Gastroesophageal sphincter (tissue), 3 donors: ENCODE results near the gene NUDT16L1.

Experiments used
- CTCF ChIP-seq, 4 experiments: fragments of 200-600 bp in 2 of 4; fragments of 450-650 bp in 2 of 4; sonication (generic) in 1 of 4; IDR thresholded peaks; one replicate each; pipeline ENCODE4 v1.5.1; 2017 to 2019; ENCODE audit warnings: antibody characterized with exemption in 4 of 4, mild to moderate bottlenecking in 2 of 4, moderate library complexity in 2 of 4
- POLR2A ChIP-seq, 2 donors: fragments of 450-650 bp; IDR thresholded peaks; one replicate each; pipeline ENCODE4 v1.6.1; 2017; ENCODE audit warnings: antibody characterized with exemption in 2 of 2, mild to moderate bottlenecking in 2 of 2, moderate library complexity in 1 of 2
- POLR2AphosphoS5 ChIP-seq: sonication (generic); formaldehyde crosslinking; IDR thresholded peaks from one replicate; pipeline ENCODE4 v1.6.1; 2017; ENCODE audit warnings: antibody characterized with exemption

DNA sequence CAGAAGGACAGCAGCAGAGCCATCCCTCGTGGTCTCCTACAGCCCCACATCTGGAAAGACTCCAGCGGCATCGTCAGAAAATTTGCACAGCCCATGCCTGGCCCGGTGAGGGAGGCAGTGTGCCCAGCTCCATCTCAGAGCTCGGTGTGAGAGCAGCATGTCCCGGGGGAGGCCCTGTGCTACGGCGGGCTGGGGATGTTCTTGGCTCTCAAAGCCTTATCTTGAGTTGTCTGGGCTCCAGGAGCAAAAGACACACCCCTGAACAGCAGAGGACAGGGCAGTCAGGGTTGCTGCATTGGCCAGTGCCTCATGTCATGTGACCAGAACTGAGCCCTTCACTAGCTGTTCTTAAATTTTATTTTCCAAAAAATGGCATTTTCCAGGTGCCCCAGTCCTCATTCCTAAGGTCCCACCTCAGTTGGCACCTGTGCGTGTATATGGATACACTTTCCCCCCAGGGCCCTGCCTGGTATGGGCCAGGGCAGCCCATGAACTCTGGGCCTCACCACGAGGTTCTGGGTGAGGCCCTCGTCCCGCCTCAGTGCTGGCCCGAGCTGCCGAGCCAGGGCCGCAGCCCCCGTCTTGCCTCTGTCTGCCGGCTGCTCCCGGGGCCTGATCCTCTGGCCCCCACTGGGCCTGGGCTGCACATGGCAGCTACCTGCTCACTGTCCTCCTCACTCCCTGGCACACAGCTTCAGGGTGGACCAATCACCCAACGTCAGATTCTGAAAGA lies 3.0 kb downstream of the NUDT16L1 start:
- no peak for TF ChIP-seq POLR2AphosphoS5
- no peak for TF ChIP-seq CTCF (IDR thresholded peaks at IDR 0.05)
- TF ChIP-seq POLR2A (IDR thresholded peaks at IDR 0.05): no peak
